NB4 (cell line): ENCODE results near the gene DOCK8.

ENCODE experiments used
- POLR2A ChIP-seq: IDR thresholded peaks from 2 replicates; pipeline ENCODE4 v1.6.1; 2011; ENCODE audit warnings: mild to moderate bottlenecking; ENCODE audit not compliant: insufficient read length; ENCODE audit errors: extremely low read depth
- TF ChIP-seq, protein P1 (sequence below): IDR thresholded peaks from 2 replicates; pipeline ENCODE4 v1.6.1; 2011; ENCODE audit warnings: low read depth, low read length

DNA sequence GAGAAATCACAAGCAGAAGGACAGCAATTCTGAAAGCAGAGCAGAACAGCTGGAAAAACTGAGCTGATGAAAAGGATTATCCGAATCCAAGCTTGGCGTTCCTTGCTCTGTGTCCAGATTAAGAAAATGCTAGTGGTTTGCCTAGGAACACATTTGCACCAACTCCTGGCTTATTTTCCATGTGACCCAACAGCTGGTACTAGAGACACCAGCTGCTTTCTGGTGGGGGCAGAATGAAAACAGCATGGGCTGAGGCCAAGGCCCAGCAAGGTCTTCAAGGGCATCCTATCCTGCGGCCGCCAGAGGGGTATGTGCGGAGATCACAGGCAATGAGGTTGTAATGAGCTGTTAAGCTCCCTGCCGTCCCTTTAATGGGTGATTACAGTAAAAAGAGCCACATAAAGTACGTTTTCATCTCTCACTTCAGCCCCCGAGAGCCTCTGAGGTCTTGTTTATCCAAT, 131.5 kb downstream of the DOCK8 start:
- TF ChIP-seq, protein P1, sequence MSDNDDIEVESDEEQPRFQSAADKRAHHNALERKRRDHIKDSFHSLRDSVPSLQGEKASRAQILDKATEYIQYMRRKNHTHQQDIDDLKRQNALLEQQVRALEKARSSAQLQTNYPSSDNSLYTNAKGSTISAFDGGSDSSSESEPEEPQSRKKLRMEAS, result no peak
- TF ChIP-seq POLR2A, result no peak
